GM19467 (cell line): Measurements from ENCODE around the gene ITPK1.

Experiments
- ATAC-seq: cut with Tn5 transposase; IDR thresholded peaks from one replicate; pipeline ENCODE4 v1.9.1; 2021; ENCODE audit warnings: mild to moderate bottlenecking, moderate library complexity; ENCODE audit not compliant: unreplicated experiment

The ITPK1 gene

GRCh38 chr14:92929689-92930608, 185.8 kb downstream of the ITPK1 start:
- no peak for ATAC-seq

DNA sequence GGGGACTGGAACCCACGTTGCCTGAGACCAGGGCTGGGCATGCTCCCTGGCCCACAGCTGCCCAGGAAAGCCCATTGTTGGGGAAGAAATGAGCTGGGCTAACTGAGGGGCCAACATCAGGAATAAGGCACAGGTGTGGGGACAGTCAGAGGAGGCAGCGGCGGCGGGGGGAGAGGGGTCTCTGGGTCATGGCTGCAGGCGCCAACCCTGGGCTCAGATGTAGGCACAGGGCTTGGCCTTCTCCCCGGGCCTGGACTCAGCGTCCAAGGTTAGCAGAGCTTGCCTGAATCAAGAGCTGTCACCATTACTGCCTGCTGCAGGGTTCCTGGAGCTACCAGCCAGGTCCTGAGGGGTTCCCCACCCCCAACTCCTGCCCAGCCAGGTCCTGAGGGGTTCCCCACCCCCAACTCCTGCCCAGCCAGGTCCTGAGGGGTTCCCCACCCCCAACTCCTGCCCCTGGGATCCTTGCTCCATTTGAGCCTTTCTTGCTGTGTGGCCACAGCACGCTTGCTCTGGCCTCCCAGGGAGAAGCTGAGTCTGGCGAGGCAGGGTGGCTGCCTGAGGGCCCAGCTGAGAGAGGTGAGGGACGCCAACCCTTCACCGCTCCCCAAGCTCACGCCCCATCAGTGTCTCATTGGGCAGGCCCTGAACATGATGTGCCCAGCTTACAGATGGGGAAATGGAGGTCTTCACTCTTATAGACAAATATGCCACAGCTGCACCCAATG, 186.6 kb downstream of the ITPK1 start:
- ATAC-seq, result no peak

- ATAC-seq, result no peak
Measured at GRCh38 chr14:92928258-92928629, 187.5 kb downstream of the ITPK1 start.

GRCh38 chr14:92927349-92928257, 188.1 kb downstream of the ITPK1 start:
- no peak for ATAC-seq

GRCh38 chr14:92926931-92927330, 188.8 kb downstream of the ITPK1 start:
- no peak for ATAC-seq

GRCh38 chr14:92926180-92926845, 189.4 kb downstream of the ITPK1 start:
- ATAC-seq, result no peak

- ATAC-seq, result no peak
Measured at GRCh38 chr14:92925446-92925845, 190.3 kb downstream of the ITPK1 start.

DNA sequence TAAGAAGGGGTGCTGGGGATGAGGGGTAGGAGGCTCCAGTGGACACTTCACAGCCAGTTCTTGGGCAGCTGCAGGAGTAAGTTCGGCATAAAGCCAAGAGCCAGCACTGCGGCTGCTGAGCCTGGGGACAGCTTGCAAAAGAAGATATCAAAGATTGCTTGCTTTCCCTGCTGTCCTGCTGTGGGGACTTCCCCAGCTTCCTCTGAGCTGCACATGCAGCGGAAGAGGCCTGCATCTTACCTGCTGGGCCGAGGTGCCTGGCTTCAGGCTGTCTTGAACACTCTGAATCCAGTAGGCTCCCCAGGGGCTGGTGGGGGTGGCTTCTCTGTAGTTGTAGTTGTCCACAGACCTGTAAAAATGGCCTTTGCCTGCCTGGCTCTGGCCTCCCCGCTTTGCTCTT, 191.5 kb downstream of the ITPK1 start:
- ATAC-seq, result no peak

- ATAC-seq, result no peak
Measured at GRCh38 chr14:92923744-92924103, 192.0 kb downstream of the ITPK1 start.

DNA sequence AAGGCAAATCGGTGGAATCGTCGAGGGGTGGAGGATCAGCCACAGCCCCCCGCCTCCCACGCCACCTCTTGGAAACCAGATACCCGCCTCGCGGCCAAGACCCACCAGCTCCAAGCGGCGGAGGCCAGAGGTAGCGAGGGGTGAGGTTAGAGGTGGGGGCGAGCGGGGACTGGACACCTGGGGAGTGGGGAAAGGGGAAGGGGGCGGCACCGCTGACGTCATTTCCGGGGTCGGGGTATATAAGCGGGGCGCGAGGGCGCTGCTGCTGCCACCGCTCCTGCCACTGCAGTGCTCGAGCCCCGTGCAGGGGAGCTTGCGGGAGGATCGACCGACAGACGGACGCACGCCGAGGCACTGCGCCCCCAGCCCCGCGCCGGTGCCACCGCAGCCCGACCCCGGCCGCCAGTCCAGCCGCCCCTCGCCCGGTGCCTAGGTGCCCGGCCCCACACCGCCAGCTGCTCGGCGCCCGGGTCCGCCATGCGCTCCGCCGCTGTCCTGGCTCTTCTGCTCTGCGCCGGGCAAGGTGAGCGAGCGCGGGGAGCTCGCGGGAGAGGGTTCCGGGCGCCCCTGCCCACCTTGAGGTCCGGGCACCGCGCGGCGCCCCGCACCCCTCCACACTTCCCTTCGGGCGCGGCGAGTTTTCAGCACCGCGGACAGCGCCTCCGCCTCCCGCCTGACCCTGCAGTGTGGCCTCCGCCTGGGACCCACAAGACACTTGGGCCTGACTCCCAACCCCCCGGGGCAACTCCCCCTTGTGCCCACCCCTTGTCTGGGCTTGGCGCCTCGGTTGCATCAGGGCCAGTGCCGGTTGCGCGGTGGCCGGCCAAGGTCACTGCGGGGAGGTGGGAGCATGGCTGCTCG, 192.6 kb downstream of the ITPK1 start, which contains the start of gene CHGA:
Gene CHGA, plus strand, starts transcription at position 268 of the 861 bp plus-strand sequence. Its CDS starts 210 bp downstream, at position 478.
- ATAC-seq, result no peak

DNA sequence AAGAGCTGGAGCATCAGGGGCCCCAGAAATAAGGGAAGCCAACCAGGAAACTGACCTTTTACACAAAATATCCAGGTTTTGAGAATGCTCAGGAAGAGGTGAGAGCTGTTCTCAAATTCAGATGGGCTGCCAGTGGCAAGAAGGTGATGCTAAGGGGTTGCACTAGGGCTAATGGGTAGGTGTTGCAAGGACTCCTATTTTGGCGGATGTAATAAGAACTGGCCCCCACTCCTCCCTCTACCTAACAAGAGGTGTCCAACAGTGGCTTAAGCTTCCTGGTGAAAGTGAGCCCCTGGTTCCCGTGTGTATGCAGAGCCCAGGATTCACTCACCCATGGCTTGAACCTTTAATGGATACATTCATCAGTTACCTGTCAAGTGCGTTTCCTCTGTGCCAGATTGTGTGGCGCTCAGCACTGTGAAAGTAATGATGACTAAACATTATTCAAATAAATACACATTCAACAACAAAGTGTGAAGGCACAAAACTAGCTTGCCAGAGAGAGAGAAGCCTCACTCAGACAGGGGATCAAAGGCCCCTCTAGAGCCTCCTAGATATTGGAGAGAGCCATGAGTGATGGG, 193.5 kb downstream of the ITPK1 start:
- ATAC-seq, result no peak

- no peak for ATAC-seq
Measured at GRCh38 chr14:92920001-92920400, 195.7 kb downstream of the ITPK1 start.

DNA sequence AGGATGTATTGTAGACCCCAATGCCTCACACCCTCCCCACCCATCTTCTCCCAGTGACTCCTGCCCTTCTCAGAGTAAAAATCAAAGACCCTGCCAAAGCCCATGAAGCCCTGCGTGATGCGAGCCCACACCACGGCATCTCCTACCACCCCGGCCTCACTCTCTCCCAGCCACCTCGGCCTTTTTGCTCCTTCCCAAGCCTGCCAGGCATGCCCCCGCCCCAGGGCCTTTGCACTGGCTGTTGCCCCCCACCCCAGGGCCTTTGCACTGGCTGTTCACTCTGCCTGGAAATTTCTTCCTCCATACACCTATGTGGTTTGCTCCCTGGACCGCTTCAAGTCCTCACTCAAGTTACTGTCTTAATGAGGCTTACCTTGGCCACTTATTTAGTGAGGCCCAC, 197.8 kb downstream of the ITPK1 start:
- ATAC-seq, result no peak

DNA sequence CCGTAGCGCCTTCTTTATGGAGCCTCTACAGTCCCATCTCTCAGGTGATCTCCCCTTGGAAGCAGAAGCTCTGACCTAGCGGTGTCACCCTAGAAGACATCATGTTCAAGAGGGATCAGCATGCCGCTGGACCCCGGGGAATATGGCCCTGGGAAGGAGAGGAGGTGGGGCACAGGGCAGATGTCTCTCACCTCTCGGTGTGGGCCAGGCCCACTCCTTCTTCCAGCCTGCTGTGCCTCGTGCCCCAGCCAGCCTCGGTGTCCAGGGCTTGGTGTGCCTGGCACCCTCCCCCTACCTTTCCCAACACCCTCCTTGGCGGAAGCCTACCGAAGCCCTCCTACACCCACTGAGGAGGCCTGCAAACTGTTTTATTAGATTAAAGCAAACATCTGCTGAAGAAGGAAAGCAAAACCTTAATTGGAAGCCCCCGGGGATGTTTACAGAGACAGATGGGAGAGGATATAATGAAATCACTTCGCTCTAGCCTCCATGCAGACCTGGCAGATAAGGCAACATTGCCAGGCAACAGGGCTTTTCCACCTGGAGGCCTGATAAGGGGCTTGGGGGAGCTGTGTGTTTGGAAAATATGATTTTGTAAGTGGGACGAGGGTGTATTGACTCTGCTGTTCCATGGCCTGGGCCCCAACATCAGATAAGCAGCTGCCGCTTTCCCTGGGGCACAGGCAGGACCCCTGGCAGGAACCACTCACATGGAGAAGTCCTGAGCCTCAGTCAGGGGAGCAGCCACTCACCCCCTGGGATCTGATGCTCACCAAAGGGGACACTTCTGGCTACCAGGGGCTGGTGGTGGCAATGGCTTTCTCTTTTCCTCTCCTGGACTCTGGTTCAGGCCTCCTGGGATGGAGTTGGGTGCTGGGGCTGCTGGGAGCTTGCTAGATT, 198.4 kb downstream of the ITPK1 start:
- no peak for ATAC-seq

- ATAC-seq, result no peak
Measured at GRCh38 chr14:92916201-92916600, 199.5 kb downstream of the ITPK1 start.

DNA sequence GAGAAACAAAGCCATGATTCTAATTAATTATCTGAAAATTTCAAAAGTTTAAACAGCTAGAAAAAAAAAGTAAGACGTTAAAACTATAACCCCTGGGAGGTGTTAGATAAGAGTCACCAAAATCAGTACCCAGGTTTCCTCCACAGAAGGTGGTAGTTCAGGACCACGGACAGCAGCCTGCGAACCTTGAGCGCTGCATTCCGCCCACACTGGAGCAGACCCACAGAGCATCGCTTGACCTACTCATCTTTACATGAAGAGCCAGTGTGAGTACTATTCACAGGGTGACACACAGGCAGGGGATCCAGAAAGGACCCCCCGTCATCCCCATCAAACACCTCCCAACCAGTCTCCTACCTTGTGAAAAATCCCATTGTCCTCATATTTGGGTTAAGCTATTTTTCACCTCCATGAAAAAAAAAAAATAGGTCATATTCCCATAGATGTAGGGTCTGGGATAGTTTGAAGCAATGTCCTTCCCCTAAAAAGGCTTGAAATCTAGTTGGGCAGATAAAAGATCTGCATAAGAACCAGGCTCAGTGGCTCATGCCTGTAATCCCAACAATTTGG, 201.6 kb downstream of the ITPK1 start:
- no peak for ATAC-seq

- no peak for ATAC-seq
Measured at GRCh38 chr14:92907316-92907911, 208.3 kb downstream of the ITPK1 start.
